ENCODE data around the gene NRP1.

DNA sequence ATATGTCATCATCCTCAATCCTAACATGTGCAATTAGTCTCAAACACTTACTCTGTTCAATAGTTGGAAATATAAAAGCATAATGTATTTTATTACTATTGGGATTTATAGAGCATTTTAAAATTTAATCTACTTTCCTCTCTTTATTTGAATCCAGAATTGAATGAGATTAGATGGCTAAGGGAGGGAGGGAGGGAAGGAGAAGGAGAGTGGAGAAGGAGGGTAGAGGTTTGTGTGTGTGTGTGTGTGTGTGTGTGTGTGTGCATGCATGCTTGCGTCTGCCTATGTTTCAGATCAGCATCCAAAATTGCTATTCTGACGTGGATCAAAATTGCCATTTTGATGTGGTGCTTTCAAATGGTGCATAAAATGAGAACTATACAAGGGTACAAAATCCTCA is 90.8 kb downstream of the NRP1 start:
- no peak for TF ChIP-seq POLR2A (IDR thresholded peaks at IDR 0.05)
- TF ChIP-seq, protein P1, sequence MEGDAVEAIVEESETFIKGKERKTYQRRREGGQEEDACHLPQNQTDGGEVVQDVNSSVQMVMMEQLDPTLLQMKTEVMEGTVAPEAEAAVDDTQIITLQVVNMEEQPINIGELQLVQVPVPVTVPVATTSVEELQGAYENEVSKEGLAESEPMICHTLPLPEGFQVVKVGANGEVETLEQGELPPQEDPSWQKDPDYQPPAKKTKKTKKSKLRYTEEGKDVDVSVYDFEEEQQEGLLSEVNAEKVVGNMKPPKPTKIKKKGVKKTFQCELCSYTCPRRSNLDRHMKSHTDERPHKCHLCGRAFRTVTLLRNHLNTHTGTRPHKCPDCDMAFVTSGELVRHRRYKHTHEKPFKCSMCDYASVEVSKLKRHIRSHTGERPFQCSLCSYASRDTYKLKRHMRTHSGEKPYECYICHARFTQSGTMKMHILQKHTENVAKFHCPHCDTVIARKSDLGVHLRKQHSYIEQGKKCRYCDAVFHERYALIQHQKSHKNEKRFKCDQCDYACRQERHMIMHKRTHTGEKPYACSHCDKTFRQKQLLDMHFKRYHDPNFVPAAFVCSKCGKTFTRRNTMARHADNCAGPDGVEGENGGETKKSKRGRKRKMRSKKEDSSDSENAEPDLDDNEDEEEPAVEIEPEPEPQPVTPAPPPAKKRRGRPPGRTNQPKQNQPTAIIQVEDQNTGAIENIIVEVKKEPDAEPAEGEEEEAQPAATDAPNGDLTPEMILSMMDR (IDR thresholded peaks at IDR 0.05): no peak
